Left colon (tissue), 2 donors: ENCODE results near the gene EIF4E. TPM values are rescaled to one million over a fixed set of nuclear protein-coding genes. Genes with fewer than 3 reads are reported as not detected.
"Not testable (repeated sequence)": the region's sequence is repeated elsewhere in the genome, so short reads cannot be mapped to it uniquely, and the experiment has no call there.

Experiments used
- ATAC-seq: fragments of 200-7000 bp; cut with Tn5 transposase; one replicate; pipeline ENCODE4 v1.9.1; 2020; ENCODE audit warnings: mild to moderate bottlenecking, moderate library complexity
- DNase-seq, 2 donors: peaks; one replicate each; pipeline ENCODE4 v3.0.0-alpha.2; 2020
- intact Hi-C, 2 donors: fragments of 100-400 bp; cut with DNase I in 1 of 2; cut with micrococcal nuclease in 1 of 2; formaldehyde crosslinking; loops; one replicate each; pipeline versions ENCODE4 v1.11.2 to v1.14.0; 2022; cut with DNase I, micrococcal nuclease
- total RNA-seq, 2 donors: library from RNA; stranded (reverse); fragmentation: NEBNext Ultra II Directional; extraction: Animal tissue kit (Norgen Biotek cat#: 25700); gene quantifications; one replicate each; pipeline ENCODE4 v1.2.1, GENCODE V29; 2021
- donor health status: DM: no; HTN: no; CAD: no.
- donor health status: DM: yes; HTN: yes; CAD: no.

Gene EIF4E
- total RNA-seq, 2 donors from 2014 or later, result 92.6 to 97.1 TPM

- DNase-seq (no peak), ATAC-seq (no peak)
- intact Hi-C loops, result no loop called here
These were observed 89.8 kb downstream of the EIF4E start for GRCh38 chr4:98838977-98839618.

DNA sequence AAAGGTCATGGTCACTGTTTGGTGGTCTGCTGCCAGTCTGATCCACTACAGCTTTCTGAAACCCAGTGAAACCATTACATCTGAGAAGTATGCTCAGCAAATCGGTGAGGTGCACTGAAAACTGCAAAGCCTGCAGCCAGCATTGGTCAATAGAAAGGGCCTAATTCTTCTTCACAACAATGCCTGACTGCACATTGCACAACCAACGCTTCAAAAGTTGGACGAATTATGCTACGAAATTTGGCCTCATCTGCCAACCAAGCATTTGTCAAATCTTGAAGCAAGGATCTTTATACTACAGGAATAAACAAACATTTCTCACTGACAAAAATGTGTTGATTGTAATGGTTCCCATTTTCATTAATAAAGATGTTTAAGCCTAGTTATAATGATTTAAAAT is 90.4 kb downstream of the EIF4E start:
- ATAC-seq (no peak), DNase-seq (no peak)
- intact Hi-C loops, result no loop called here

DNA sequence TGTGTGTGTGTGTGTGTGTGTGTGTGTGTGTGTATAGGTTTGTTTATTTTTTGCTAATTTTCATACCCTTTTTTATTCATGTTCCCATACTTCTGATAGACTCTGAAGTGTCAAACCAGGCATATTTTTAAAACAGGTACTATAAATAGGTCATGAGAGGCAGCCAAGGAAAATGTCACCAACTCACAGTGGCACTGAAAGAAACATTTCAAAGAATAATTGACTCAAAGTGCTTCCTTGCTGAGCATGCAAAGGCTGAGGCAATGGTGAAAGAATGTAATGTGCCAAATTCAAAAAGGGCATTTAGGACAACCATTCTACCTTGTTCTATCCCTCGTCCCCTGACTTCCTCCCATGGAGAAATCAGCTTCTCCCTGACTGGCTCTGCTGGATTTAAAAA is 95.5 kb downstream of the EIF4E start:
- no peak for DNase-seq

GRCh38 chr4:98831036-98831435 is 97.9 kb downstream of the EIF4E start:
- intact Hi-C loops, DNase-seq, ATAC-seq: not testable (repeated sequence)

More for the DNA sequence above, 95.5 kb downstream of the EIF4E start:
- intact Hi-C loops, result no loop called here
- ATAC-seq, result no peak

Other genes with a start within 250 kb of the EIF4E start
- gene METAP1, start 66.6 kb upstream of the EIF4E start, total RNA-seq, result 10 to 100 TPM; 58.7 to 59.2 TPM
- 100 to 1,000 TPM; 207 to 222 TPM for gene ADH5, start 159.7 kb upstream of the EIF4E start, total RNA-seq
- gene ADH4, start 215.2 kb upstream of the EIF4E start, total RNA-seq, result 1 to 10 TPM in 1 of 2 donors, under 1 TPM in 1; 0.31 to 2.8 TPM